Esophagus muscularis mucosa (tissue), 4 donors: ENCODE data around the gene IPO8. TPM values are rescaled to one million over a fixed set of nuclear protein-coding genes. Genes with fewer than 3 reads are reported as not detected.

Experiments
- DNase-seq: peaks from one replicate; pipeline ENCODE4 v3.0.0-alpha.2; 2017; ENCODE audit errors: extremely low spot score
- H3K27ac ChIP-seq, 4 donors: fragments of 200-600 bp; sonication (generic); replicated peaks in 1 of 4; 1 replicate in 3 of 4; 2 replicates in 1 of 4; pipeline ENCODE4 v1.5.1; 2016 to 2019; ENCODE audit warnings: mild to moderate bottlenecking in 1 of 4
- H3K27me3 ChIP-seq, 4 donors: fragments of 200-600 bp; sonication (generic); one replicate each; pipeline versions ENCODE4 v1.5.1 to v1.6.0; 2016 to 2019
- H3K36me3 ChIP-seq, 4 donors: fragments of 200-600 bp; sonication (generic); one replicate each; pipeline ENCODE4 v1.5.1; 2016 to 2019
- H3K4me1 ChIP-seq, 4 donors: fragments of 200-600 bp; sonication (generic); one replicate each; pipeline ENCODE4 v1.5.1; 2016 to 2019
- H3K4me3 ChIP-seq, 4 donors: fragments of 200-600 bp; sonication (generic); 1 replicate in 2 of 4; 2 replicates in 2 of 4; pipeline ENCODE4 v1.5.1; 2016 to 2019; ENCODE audit warnings: mild to moderate bottlenecking in 4 of 4, moderate library complexity in 1 of 4
- H3K9me3 ChIP-seq, 4 donors: fragments of 200-600 bp; sonication (generic); 1 replicate in 3 of 4; 2 replicates in 1 of 4; pipeline ENCODE4 v1.5.1; 2016 to 2019
- CTCF ChIP-seq, 3 experiments: fragments of 200-600 bp in 2 of 3; fragments of 450-650 bp in 1 of 3; sonication (generic) in 2 of 3; IDR thresholded peaks; one replicate each; pipeline ENCODE4 v1.5.1; 2017 to 2019; ENCODE audit warnings: antibody characterized with exemption in 3 of 3, mild to moderate bottlenecking in 2 of 3, moderate library complexity in 1 of 3
- EP300 ChIP-seq: sonication (generic); formaldehyde crosslinking; IDR thresholded peaks from one replicate; pipeline ENCODE4 v1.6.1; 2017; ENCODE audit warnings: antibody characterized with exemption
- POLR2A ChIP-seq: fragments of 450-650 bp; IDR thresholded peaks from one replicate; pipeline ENCODE4 v1.6.1; 2017; ENCODE audit warnings: antibody characterized with exemption, moderate library complexity, mild to moderate bottlenecking, low read depth
- POLR2AphosphoS5 ChIP-seq, 2 donors: sonication (generic); formaldehyde crosslinking; IDR thresholded peaks; one replicate each; pipeline ENCODE4 v1.6.1; 2017; ENCODE audit warnings: antibody characterized with exemption in 2 of 2
- WGBS: methylation state at CpG from one replicate; pipeline ENCODE4 v1.1.5; 2018; 5-methylcytosine and 5-hydroxymethylcytosine counted together
- intact Hi-C: fragments of 100-400 bp; cut with DNase I; formaldehyde crosslinking; loops from one replicate; pipeline ENCODE4 v1.15.1; 2023
- total RNA-seq, 4 donors: library from RNA; depleted of rRNA; stranded (reverse); fragments of >200 nt; gene quantifications; one replicate each; pipeline versions ENCODE4 v1.1.0 to v1.2.1, GENCODE V29; 2016

The IPO8 gene
- total RNA-seq, 4 donors from 2014 or later = 35.0 to 63.6 (median 41.0) TPM

GRCh38 chr12:30580344-30580743, 115.3 kb downstream of the IPO8 start:
- intact Hi-C loops = no loop called here
- DNase-seq = no peak
- no peaks in the 10 kb centered on the region for H3K9me3 ChIP-seq
- no peaks in the 10 kb centered on the region for H3K27me3 ChIP-seq
- 55% methylated on average over 2 of the region's 2 CpGs for WGBS
- peaks cover 0 to 6% (median 0%) of the 10 kb centered on the region in 4 donors for H3K36me3 ChIP-seq
- H3K4me1 ChIP-seq = no peaks in the 10 kb centered on the region
- no peak overlapping the region for H3K4me3 ChIP-seq
- H3K27ac ChIP-seq = no peak overlapping the region
- TF ChIP-seq CTCF (IDR thresholded peaks at IDR 0.05) (no peak), POLR2AphosphoS5 (IDR thresholded peaks at IDR 0.05) (no peak), EP300 (no peak), POLR2A (no peak)

Other genes with a start within 250 kb of the IPO8 start
- gene CAPRIN2, start 59.1 kb upstream of the IPO8 start, total RNA-seq = 10 to 100 TPM; 21.5 to 44.4 (median 27.9) TPM
- 10 to 100 TPM in 2 of 4 donors, 1 to 10 TPM in 2; 5.8 to 20.9 (median 12.7) TPM for gene TSPAN11, start 230.9 kb upstream of the IPO8 start, total RNA-seq